Keratinocyte (primary cell): ENCODE measurements around the gene MS4A2. TPM values are rescaled to one million over a fixed set of nuclear protein-coding genes. Genes with fewer than 3 reads are reported as not detected.

ENCODE experiments used
- DNase-seq: peaks from one replicate; pipeline ENCODE4 v3.0.0-alpha.2; 2011; ENCODE audit warnings: low read depth, missing footprints, low spot score
- FAIRE-seq: peaks from 2 replicates; lab custom pipeline; 2011; peaks lifted over from hg19 to GRCh38; lab: Jason Lieb, UNC
- H2AFZ ChIP-seq: 2 replicates; pipeline ENCODE4 v1.6.0; 2012; ENCODE audit warnings: low read length, control low read depth, inconsistent platforms; ENCODE audit not compliant: control insufficient read depth
- H3K27ac ChIP-seq: 2 replicates; pipeline ENCODE4 v1.5.1; 2011; ENCODE audit warnings: low read length; ENCODE audit not compliant: control insufficient read depth, insufficient read depth
- H3K27me3 ChIP-seq: 3 replicates; pipeline ENCODE4 v1.6.0; 2011; ENCODE audit warnings: low read length; ENCODE audit not compliant: control insufficient read depth, insufficient read depth; ENCODE audit errors: extremely low read depth
- H3K36me3 ChIP-seq, 2 experiments: 2 replicates in 1 of 2; 3 replicates in 1 of 2; pipeline ENCODE4 v1.5.1; 2011; ENCODE audit warnings: low read length in 2 of 2, mild to moderate bottlenecking in 1 of 2; ENCODE audit not compliant: control insufficient read depth in 2 of 2, insufficient read depth in 2 of 2; ENCODE audit errors: extremely low read depth in 1 of 2
- H3K4me1 ChIP-seq: 3 replicates; pipeline ENCODE4 v1.5.1; 2011; ENCODE audit warnings: low read length; ENCODE audit not compliant: control insufficient read depth, insufficient read depth; ENCODE audit errors: extremely low read depth
- H3K4me2 ChIP-seq: 3 replicates; pipeline ENCODE4 v1.6.0; 2011; ENCODE audit warnings: low read depth, low read length; ENCODE audit not compliant: control insufficient read depth, insufficient read depth; ENCODE audit errors: extremely low read depth
- H3K4me3 ChIP-seq, 3 experiments: fragments of 200-600 bp in 1 of 3; sonication (generic) in 1 of 3; 2 replicates in 2 of 3; 3 replicates in 1 of 3; pipeline ENCODE4 v1.5.1; 2011 to 2016; ENCODE audit warnings: low read length in 3 of 3, mild to moderate bottlenecking in 3 of 3, control low read depth in 2 of 3, inconsistent platforms in 1 of 3, low read depth in 1 of 3, mixed read lengths in 1 of 3, mixed run types in 1 of 3, moderate library complexity in 1 of 3; ENCODE audit not compliant: control insufficient read depth in 2 of 3, insufficient read depth in 2 of 3; ENCODE audit errors: extremely low read depth in 1 of 3
- H3K79me2 ChIP-seq: 2 replicates; pipeline ENCODE4 v1.6.0; 2012; ENCODE audit warnings: low read length; ENCODE audit not compliant: control insufficient read depth, insufficient read depth
- H3K9ac ChIP-seq: 3 replicates; pipeline ENCODE4 v1.6.0; 2011; ENCODE audit warnings: low read length; ENCODE audit not compliant: control insufficient read depth, insufficient read depth; ENCODE audit errors: extremely low read depth
- H3K9me1 ChIP-seq: 3 replicates; pipeline ENCODE4 v1.6.0; 2011; ENCODE audit warnings: low read length; ENCODE audit not compliant: control insufficient read depth, insufficient read depth; ENCODE audit errors: extremely low read depth
- H3K9me3 ChIP-seq: 2 replicates; pipeline ENCODE4 v1.5.1; 2012; ENCODE audit warnings: low read depth, low read length; ENCODE audit not compliant: control insufficient read depth
- H4K20me1 ChIP-seq: 3 replicates; pipeline ENCODE4 v1.6.0; 2011; ENCODE audit warnings: low read length; ENCODE audit not compliant: control insufficient read depth, insufficient read depth; ENCODE audit errors: extremely low read depth
- CTCF ChIP-seq, 3 experiments: IDR thresholded peaks in 1 of 3; conservative IDR thresholded peaks in 1 of 3; optimal IDR thresholded peaks in 1 of 3; 2 replicates in 2 of 3; 3 replicates in 1 of 3; pipeline versions ENCODE3 to v1.5.1; 2011; ENCODE audit warnings: low read length in 3 of 3, mild to moderate bottlenecking in 3 of 3, moderate library complexity in 2 of 3, control low read depth in 1 of 3, inconsistent platforms in 1 of 3; ENCODE audit not compliant: insufficient read depth in 2 of 3; ENCODE audit errors: extremely low read depth in 1 of 3
- EZH2 ChIP-seq: IDR thresholded peaks from one replicate; pipeline ENCODE4 v1.6.1; 2012; ENCODE audit warnings: inconsistent platforms, mild to moderate bottlenecking, low read length, moderate library complexity
- dilution Hi-C: fragments of 300-500 bp; cut with MboI; formaldehyde crosslinking; loops from one replicate; pipeline ENCODE4 v1.7.0; 2020; ENCODE audit warnings: low sequenced_read_pairs; ENCODE audit not compliant: extremely low pct_ligation_motif_present
- polyA plus RNA-seq, 5 experiments: library from polyadenylated mRNA; depleted of rRNA in 3 of 5; stranded (reverse) in 3 of 5; stranded (forward) in 1 of 5; unstranded in 1 of 5; fragments of >200 nt; gene quantifications; 1 replicate in 1 of 5; 2 replicates in 3 of 5; 3 replicates in 1 of 5; pipeline versions ENCODE4 v1.2.1 to v1.2.3, GENCODE V29; 2011 to 2012; ENCODE audit warnings: missing spikeins in 2 of 5, low read depth in 1 of 5, low replicate concordance in 1 of 5

Gene MS4A2
- polyA plus RNA-seq, 1 donor (not counting 4 experiments of a cell fraction or from before 2014, with no cell fraction given): not detected

GRCh38 chr11:60059521-60060240 is 28.8 kb upstream of the MS4A2 start:
- Histone ChIP-seq H3K9me1 (no peaks in the 10 kb centered on the region), H3K36me3 (no peaks in the 10 kb centered on the region), H2AFZ (no peak overlapping the region), H3K27me3 (no peaks in the 10 kb centered on the region), H3K9ac (no peak overlapping the region), H3K4me2 (no peak overlapping the region), H3K9me3 (no peaks in the 10 kb centered on the region), H3K4me1 (no peaks in the 10 kb centered on the region), H3K79me2 (no peaks in the 10 kb centered on the region), H3K27ac (no peak overlapping the region), H3K4me3 (no peak overlapping the region), H4K20me1 (no peaks in the 10 kb centered on the region)
- TF ChIP-seq EZH2 (no peak), CTCF (optimal IDR thresholded peaks at IDR 0.05 in 1 of 3, IDR thresholded peaks at IDR 0.05 in 1 of 3, conservative IDR thresholded peaks at IDR 0.05 in 1 of 3; ENCODE audit: extremely low read depth in 1 of 3, insufficient read depth in 2 of 3, low read length in 3 of 3) (no peak)
- no peak for FAIRE-seq
- dilution Hi-C loops: no loop called here
- DNase-seq: no peak

GRCh38 chr11:60064111-60064510 is 24.4 kb upstream of the MS4A2 start:
- no peak overlapping the region for H3K4me3 ChIP-seq
- H3K4me1 ChIP-seq: no peaks in the 10 kb centered on the region
- H3K4me2 ChIP-seq: no peak overlapping the region
- dilution Hi-C loops: no loop called here
- no peak overlapping the region for H2AFZ ChIP-seq
- no peaks in the 10 kb centered on the region for H3K36me3 ChIP-seq
- no peak for DNase-seq
- H3K27me3 ChIP-seq: no peaks in the 10 kb centered on the region
- no peaks in the 10 kb centered on the region for H3K79me2 ChIP-seq
- TF ChIP-seq EZH2 (no peak), CTCF (optimal IDR thresholded peaks at IDR 0.05 in 1 of 3, IDR thresholded peaks at IDR 0.05 in 1 of 3, conservative IDR thresholded peaks at IDR 0.05 in 1 of 3; ENCODE audit: extremely low read depth in 1 of 3, insufficient read depth in 2 of 3, low read length in 3 of 3) (no peak)
- no peaks in the 10 kb centered on the region for H3K9me3 ChIP-seq
- no peak overlapping the region for H3K27ac ChIP-seq
- no peaks in the 10 kb centered on the region for H4K20me1 ChIP-seq
- no peaks in the 10 kb centered on the region for H3K9me1 ChIP-seq
- FAIRE-seq: no peak
- H3K9ac ChIP-seq: no peak overlapping the region
